GM19397 (cell line): ENCODE results near the gene SOCS1.
"Not testable (repeated sequence)": the region's sequence is repeated elsewhere in the genome, so short reads cannot be mapped to it uniquely, and the experiment has no call there.

Source experiments
- ATAC-seq: cut with Tn5 transposase; IDR thresholded peaks from one replicate; pipeline ENCODE4 v1.9.1; 2021; ENCODE audit warnings: mild to moderate bottlenecking, moderate library complexity; ENCODE audit not compliant: unreplicated experiment

The SOCS1 gene, protein sequence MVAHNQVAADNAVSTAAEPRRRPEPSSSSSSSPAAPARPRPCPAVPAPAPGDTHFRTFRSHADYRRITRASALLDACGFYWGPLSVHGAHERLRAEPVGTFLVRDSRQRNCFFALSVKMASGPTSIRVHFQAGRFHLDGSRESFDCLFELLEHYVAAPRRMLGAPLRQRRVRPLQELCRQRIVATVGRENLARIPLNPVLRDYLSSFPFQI

DNA sequence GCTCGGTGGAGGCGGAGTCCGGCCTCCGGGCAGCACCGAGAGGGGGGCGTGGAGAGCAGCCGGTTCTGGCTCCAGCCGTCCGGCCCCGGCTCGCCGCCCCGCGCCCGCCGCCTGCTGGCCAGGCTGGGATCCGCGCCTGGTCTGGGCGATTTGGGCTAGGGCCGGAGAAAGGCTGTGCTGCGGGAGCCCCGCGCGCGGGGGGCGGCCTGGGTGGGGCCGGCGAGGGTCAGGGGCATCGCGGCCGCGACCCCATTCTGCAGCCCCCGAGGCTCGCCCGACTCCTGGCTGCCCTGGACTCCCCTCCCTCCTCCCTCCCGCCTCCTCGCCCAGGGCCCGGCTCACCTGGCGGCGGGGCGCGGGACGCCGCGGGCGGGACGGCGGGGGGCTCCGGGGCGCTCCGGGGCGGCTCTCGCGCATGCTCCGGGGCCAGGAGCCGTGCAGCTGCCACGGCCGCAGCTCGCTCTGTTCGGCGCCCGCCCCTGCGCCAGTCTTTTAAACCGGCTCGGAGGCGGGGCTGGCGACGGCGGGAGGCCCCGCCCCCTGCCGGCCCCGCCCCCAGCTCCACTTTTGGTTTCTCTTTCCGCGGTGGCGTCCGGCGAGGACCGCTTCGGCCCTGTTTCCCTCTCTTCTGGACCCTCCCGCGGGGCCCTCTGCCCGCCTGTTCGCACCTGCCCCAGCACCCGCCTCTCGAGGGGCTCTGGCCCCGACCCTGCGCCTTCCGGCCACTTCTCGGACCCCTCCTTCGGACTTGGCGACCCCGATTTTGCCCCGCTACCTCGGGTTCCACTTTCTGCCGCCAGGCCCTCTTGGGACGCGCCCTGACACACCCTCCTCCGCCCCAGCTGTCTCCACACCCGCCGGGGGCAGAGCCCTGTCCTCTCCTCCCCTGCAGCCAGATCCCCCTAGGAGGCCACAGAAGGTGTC, at the start of gene SOCS1:
SOCS1 (minus strand) TSS at position 468 of the 924 bp plus-strand sequence. CDS start 726 bp downstream, outside the sequence.
- peak; percentile 63 for ATAC-seq

DNA sequence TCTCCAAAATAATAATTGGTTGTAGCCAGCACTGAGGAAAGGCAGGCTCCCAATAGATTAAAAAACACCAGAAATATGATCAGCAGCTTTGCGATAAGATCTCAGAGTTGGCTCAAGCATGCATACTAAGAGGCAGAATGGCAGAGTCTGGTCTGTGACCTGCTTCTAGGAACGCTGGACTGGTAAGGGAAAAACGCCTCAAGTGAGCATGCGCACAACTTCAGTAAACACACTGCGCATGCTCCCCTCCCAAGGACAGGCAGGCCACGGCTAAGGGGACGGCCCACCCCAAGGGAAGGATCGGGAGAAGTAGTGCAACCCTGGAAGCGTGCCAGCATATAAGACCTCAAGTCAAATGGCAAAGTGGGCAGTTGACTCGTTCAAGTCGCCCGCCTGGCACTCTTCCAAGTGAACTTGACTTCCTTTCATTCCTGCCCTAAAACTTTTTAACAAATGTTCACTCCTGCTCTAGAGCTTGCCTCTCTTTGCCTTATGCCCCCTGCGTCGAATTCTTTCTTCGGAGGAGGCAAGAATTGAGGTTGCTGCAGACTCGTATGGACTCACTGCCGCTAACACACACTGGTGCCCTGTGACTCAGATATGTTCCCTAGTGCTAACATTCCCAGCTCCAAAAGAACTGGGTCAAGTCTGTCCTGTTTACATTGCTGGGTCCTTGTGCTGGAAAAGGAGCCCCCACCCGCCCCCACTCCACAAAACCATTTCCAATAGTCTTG, 47.6 kb upstream of the SOCS1 start:
- ATAC-seq, result no peak

DNA sequence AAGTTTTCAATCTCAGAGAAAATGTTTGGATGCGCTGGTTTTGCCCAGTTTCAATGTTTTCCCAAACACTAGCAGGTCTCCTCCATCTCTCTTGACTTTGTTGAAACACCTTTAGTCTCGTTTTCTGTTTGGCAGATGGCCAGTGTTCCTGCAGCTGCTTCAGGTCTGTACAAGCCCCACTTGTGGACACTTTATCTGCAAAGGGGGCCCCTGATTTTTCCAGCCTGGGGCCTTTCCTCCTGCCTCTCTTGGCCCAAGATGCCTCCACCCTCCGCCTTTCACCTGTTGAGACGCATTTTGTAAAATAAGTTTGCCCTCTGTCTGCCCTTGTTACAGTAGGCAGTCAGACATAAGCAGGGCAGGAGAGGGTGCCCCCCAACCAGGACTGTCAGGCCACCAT, 47.0 kb upstream of the SOCS1 start:
- ATAC-seq, result no peak

DNA sequence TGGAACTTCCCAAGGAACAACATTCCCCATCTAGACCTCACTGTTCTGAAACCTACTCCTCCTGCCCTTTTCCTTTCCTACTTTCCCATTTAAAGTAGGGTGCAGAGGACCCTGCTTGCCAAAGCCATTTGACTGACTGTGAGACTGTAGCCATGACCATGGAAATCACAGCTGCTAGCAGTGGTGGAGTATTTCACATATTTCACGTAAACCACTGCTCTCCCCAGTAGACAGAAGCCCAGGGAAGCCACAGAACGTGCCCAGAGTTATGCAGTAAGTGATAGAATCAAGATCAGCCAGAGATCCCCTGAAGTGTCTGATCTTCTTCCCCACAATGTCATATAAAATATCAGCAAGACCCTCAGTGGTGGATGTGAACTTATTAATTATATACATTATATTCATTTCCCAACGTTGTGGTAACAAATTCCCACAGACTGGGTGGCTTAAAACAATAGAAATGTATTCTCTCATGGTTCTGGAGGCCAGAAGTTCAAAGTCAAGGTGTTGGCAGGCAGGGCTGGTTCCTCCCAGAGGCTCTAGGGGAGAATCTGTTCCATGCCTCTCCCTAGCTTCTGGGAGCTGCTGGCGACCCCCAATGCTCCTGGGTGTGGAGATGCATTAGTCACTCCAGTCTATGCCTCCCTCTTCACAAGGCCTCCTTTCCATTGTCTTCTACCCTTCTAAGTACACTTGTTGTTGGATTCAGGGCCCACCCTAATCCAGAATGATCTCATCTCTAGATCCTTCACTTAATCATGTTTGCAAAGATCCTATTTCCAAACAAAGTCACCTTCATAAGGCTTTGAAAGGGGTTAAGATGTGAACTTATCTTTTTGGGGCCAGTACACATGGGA, 45.9 kb upstream of the SOCS1 start:
- no peak for ATAC-seq

DNA sequence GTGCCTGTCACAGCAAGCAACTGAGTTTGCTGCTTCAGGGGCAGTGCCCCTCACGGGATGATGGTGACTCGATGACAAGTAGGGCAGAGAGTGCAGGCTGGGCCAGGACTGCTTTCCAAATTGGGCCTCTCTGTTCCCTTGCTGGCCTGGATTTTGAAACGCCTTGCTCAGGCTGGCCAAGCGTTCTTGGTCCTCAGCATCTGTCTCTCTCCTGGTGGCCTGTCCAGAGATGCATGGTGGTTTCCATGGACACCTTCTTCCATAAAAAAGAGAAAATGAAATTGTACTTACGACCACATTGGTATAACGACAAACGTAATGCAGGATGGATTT, 44.5 kb upstream of the SOCS1 start:
- no peak for ATAC-seq

DNA sequence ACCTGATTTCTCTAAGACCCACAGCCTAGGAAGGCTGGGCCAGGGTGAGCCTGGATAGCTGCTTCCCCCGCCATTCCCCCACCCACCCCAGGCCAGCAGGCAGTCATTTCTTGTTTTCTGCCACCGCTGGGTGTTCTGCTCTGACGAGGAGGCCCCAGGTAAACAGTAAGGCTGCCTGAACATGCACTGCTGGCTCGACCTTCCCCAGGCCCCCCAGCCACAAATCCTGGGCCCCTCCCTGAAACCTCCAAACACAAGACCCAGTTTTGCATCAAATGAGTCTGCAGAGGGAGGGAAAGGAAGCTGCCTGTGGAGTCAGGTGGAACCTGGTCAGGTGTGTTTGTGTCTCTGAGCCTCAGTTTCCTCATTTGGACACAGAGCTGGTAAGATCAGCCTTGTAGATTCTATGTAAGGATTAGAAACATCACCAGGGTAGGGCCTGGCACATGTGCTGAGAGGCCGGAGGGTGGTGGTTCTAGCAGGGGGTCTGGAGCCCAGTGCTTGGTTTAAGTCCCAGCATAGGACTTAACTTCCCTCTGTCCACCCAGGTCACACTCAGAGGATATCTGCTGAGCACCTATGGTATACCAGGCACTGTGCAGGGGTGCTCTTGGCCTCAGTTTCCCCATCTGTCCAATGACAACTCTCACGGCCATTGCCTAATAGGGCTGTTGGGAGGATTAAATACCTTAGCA, 44.0 kb upstream of the SOCS1 start:
- no peak for ATAC-seq

DNA sequence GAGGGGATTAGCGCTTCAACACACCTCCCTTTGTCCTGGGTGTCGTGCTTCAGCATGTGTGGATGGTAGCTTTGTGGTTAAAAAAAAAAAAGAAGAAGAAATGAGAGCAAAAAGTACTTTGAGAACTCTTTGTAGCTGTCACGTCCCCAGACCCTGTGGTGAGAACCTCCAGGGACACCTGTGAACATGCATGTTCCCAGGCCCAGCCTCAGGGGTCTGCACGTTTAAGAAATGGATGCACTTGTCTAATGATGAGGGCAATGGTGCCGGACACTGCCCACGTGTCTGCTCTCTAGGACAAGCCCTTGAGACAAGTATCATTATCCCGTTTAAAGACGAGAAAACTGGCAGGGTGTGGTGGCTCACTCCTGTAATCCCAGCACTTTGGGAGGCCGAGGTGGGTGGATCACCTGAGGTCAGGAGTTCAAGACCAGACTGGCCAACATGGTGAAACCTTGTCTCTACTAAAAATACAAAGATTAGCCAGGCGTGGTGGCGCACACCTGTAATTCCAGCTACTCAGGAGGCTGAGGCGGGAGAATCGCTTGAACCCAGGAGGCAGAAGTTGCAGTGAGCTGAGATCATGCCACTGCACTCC, 43.0 kb upstream of the SOCS1 start:
- ATAC-seq, result not testable (repeated sequence)

DNA sequence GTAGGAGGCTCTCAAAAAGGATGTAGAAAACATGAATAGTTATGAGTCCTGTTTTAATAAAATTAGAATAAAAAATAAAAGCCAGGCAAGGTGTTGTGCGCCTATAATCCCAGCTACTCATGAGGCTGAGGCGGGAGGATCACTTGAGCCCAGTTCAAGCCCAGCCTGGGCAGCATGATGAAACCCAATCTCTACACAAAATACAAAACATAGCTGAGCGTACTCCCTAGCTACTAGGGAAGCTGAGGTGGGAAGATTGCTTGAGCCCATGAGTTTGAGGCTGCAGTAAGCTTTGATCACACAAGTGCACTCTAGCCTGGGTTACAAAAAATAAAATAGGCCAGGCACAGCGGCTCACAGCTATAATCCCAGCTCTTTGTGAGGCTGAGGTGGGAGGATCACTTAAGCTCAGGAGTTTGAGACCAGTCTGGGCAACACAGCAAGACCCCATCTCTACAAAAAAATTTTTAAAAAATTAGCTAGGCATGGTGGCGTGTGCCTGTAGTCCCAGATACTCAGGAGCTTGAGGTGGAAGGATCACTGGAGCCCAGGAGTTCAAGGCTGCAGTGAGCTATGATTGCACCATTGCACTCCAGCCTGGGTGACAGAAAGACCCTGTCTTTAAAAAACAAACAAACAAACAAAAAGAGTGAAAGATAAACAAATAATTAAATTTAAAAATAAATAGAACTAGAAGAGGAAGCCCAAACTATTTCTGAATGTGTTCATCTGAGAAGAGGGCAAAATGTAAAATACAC, 42.3 kb upstream of the SOCS1 start:
- no peak for ATAC-seq

DNA sequence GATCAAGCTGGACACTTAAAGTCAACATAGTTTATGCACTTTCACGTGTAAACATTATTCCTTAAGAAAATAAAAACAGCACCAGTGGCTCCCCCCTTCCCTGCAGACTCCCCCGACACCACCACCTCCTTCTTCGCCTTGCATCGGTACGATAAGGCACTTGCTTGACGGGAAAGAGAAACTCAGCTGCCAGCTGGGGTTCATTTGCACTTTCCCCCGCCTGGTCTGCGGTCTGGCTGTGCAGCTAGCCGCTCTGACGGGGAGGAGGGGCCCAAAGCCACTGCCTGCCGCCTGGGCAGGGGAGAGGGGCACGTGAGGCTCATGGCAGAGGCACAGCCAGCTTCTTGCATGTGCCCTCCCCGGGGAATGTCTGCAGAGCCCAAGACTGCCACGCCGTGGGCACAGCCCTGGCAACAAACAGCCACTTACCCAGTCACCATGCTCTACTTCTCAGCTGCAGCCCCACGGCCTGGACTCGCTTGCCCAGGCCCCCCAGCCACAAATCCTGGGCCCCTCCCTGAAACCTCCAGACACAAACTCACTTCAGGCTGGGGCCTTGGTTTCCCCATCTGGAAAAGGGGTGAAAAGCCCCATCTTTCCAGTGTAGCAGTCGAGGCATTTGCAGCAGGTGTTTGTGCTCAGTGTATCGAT, 41.6 kb upstream of the SOCS1 start:
- ATAC-seq, result peak; percentile 85

DNA sequence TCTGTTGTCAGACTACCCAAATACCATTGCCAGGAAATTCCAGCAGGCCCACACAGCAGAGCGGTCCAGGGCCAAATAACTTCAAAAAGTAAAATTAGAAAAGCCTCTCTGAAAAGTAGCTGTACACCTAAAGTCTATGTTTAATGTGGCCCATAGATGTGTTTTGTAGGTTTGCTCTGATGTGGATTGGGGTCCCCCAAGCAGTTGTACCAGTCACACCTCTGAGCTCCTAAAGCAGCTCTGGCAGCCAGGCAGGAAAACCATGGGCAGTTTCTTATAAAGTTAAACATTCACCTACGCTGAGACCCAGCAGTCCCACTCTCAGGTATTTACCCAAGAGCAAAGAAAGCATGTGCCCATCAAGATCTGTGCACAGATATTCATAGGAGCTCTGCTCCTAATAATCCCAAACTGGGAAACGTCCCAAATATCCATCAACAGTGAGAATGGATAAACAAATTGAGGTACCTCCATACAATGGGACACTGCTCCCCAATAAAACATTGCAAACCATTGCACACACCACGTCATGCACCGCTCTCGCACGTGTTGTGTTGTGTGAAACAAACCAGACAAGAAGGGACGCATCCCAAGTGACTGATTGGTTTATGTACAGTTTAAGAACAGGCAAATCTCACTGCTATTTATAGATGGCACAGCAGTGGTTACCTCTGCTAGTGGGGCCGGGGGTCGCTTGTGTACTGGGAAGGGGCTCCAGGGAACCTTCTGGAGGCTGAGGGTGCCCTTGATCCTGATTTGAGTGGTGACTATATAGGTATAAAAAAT, 40.9 kb upstream of the SOCS1 start:
- peak; percentile 16 for ATAC-seq

DNA sequence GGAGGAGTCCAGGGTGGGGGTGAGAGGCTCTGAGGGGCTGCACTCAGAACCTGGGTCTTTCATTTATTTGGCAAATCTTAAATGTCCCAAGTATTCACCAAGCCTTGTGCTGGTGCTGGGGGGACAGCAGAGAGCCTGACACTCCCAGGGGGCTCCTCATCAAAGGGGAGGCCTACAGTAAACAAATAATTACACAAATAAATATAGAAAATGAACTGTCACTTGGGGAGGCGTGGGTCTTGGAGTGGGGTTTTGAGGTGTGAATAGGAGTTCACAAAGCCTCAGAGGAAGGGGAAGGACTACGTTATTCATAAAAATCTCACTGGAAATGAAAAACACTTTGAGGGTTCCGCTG, 40.3 kb upstream of the SOCS1 start:
- no peak for ATAC-seq

DNA sequence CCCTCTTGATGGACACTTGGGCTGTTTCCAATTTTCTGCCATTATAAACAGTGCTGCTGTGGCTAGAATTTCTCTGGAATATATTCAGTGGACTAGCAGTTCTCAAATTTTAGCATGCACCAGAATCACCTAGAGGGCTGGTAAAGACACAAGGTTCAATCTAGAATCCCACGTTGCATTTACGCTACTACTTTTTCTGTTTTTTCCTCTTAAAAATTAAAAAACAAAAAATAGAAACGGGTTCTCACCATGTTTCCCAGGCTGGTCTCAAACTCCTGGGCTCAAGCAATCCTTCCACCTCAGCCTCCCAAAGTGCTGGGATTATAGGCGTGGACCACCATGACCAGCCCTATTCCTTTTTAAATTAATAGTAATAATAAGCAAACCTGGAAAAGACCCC, 39.7 kb upstream of the SOCS1 start:
- no peak for ATAC-seq

DNA sequence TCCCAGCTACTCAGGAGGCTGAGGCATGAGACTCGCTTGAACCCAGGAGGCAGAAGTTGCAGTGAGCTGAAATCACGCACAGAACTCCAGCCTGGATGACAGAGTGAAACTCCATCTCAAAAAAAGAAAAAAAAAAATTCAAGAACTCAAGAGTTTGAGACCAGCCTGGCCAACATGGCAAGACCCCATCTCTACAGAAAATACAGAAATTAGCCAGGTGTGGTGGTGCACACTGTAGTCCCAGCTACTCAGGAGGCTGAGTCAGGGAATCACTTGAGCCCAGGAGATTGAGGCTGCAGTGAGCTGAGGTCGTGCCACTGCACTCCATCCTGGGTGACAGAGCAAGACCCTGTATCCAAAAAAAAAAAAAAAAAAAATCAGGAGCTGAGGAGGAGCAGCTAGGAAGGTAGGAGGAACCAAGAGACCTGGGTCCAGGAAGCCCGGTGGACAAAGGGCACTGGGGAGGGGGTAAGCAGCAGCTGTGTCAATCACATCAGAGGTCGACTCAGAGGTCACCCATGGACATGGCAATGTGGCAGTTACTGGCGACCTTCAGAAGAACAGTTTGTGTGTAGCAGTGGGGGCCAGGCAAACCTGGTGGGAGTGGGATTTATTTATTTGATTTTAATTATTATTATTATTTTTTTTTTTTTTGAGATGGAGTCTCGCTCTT, 36.2 kb upstream of the SOCS1 start:
- ATAC-seq, result no peak

DNA sequence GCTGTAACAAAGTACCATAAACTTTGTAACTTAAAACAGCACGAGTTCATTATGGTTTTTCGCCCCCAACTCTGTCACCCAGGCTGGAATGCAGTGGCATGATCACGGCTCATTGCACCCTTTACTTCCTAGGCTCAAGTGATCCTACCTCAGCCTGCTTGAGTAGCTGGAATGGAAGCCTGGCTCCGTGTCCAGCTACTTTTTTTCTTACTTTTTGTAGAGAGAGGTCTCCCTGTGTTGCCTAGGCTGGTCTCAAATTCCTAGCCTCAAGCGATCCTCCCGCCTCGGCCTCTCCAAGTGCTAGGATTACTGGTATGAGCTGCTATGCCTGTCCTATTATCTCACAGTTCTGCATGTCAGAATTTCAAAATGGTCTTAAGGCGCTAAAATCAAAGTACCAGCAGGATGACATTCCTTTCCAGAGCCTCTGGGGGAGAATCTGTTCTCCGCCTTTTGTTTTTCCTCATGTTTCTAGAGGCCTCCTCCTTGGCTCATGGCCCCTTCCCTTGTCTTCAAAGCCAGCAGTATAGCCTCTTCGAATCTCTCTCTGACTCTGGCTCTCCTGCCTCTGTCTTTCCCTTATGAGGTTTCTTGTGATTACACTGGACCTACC, 35.2 kb upstream of the SOCS1 start:
- ATAC-seq, result no peak

DNA sequence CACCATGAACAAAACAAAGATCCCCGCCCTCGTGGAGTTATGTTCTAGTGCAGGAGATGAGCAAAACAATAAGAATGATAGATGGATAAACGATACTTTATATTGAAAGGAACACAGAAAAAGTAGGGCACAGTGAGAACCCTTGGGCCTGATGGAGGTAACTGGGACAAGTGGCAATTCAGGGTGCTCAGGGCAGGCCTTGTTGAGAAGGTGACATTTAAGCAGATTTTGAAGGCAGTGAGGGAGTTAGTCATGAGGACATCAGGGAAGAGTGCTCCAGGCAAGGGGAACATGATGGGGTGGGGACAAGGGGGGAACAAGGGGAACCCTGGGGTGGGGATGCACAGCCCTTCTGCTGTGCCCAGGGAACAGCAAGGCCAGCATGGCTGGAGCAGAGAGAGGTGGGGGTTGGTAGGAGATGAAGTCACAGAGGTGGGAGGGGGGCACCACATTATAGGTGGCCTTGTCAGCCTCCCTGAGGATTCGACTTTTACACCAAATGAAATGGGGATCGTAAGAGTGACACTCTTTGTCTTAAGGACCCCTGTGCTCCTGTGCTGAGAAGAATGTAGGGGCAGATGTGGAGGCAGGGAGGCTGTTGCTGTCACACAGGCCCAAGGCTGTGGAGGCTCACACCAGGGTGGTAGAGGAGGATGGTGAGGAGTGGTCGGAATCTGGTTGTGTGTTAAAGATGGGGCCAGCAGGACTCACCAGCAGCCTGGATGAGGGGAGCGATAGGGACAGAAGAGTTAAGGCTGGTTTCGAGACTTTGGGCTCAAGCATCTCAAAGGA, 34.3 kb upstream of the SOCS1 start:
- no peak for ATAC-seq

DNA sequence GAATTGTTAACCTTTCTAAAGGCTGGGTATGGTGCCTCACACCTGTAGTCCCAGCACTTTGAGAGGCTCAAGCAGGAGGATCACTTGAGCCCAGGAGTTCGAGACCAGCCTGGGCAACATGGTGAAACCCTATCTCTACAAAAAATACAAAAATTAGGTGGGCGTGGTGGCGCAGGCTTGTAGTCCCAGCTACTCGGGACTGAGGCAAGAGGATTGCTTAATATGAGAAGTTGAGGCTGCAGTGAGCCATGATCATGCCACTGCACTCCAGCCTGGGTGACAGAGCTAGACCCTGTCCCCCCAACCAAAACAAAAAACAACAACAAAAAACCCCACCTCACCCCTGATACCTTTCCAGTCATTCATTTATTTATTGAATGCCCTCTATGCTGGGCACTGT, 33.7 kb upstream of the SOCS1 start:
- not testable (repeated sequence) for ATAC-seq
